ENCODE data around the gene TBRG1. TPM values are rescaled to one million over a fixed set of nuclear protein-coding genes. Genes with fewer than 3 reads are reported as not detected.

Gene TBRG1
- total and polyA plus RNA-seq, 4 donors = 13.4 to 32.4 (median 16.5) TPM

GRCh38 chr11:124648610-124649009, 25.9 kb downstream of the TBRG1 start:
- WGBS = 88% methylated on average over 6 of the region's 6 CpGs
- no peak for TF ChIP-seq GABPA (IDR thresholded peaks at IDR 0.05 in 1 of 2, conservative IDR thresholded peaks at IDR 0.05 in 1 of 2)
- TF ChIP-seq RAD21 (IDR thresholded peaks at IDR 0.05) = no peak
- no peak for TF ChIP-seq HNF4G (IDR thresholded peaks at IDR 0.05)
- no peak for TF ChIP-seq ATF3 (IDR thresholded peaks at IDR 0.05)
- no peak for TF ChIP-seq SP1 (IDR thresholded peaks at IDR 0.05)
- no peak for TF ChIP-seq MAX (IDR thresholded peaks at IDR 0.05)
- TF ChIP-seq RXRA (IDR thresholded peaks at IDR 0.05) = no peak
- TF ChIP-seq REST (IDR thresholded peaks at IDR 0.05) = no peak
- no peak for TF ChIP-seq FOXA1 (IDR thresholded peaks at IDR 0.05)
- no peak for TF ChIP-seq CTCF (IDR thresholded peaks at IDR 0.05; ENCODE audit: low read depth, low read length, missing input control)
- TF ChIP-seq ZBTB33 (IDR thresholded peaks at IDR 0.05) = no peak
- no peak for TF ChIP-seq EGR1 (IDR thresholded peaks at IDR 0.05; ENCODE audit: low read depth in 2 of 2)
- DNase-seq (ENCODE audit: low spot score) = no peak
- H3K9me3 ChIP-seq (ENCODE audit: control insufficient read depth in 4 of 4, low read length in 3 of 4) = no peaks in the 10 kb centered on the region
- no peak overlapping the region for H3K9ac ChIP-seq (ENCODE audit: low read depth in 1 of 2, low read length in 2 of 2)
- H3K27me3 ChIP-seq (ENCODE audit: control insufficient read depth in 4 of 4, insufficient read depth in 4 of 4, low read length in 3 of 4) = no peaks in the 10 kb centered on the region
- peaks cover 0 to 8% (median 4%) of the 10 kb centered on the region in 4 donors for H3K36me3 ChIP-seq (ENCODE audit: control insufficient read depth in 4 of 4, insufficient read depth in 3 of 4, low read depth in 1 of 4, low read length in 3 of 4)
- no peak overlapping the region for H3K4me3 ChIP-seq (ENCODE audit: low read depth in 1 of 3, low read length in 3 of 3)
- H3K27ac ChIP-seq (ENCODE audit: low read depth in 1 of 2, low read length in 2 of 2) = no peak overlapping the region
- peaks cover 3 to 7% (median 5%) of the 10 kb centered on the region in 4 donors for H3K4me1 ChIP-seq (ENCODE audit: control insufficient read depth in 4 of 4, insufficient read depth in 4 of 4, low read length in 3 of 4)

- DNase-seq (ENCODE audit: low spot score) = no peak
- H3K27me3 ChIP-seq (ENCODE audit: control insufficient read depth in 4 of 4, insufficient read depth in 4 of 4, low read length in 3 of 4) = no peaks in the 10 kb centered on the region
- H3K4me3 ChIP-seq (ENCODE audit: low read depth in 1 of 3, low read length in 3 of 3) = no peak overlapping the region
- 86% methylated on average over 16 of the region's 16 CpGs for WGBS
- H3K9me3 ChIP-seq (ENCODE audit: control insufficient read depth in 4 of 4, low read length in 3 of 4) = no peaks in the 10 kb centered on the region
- H3K36me3 ChIP-seq (ENCODE audit: control insufficient read depth in 4 of 4, insufficient read depth in 3 of 4, low read depth in 1 of 4, low read length in 3 of 4) = peaks cover 2 to 9% (median 4%) of the 10 kb centered on the region in 4 donors
- H3K4me1 ChIP-seq (ENCODE audit: control insufficient read depth in 4 of 4, insufficient read depth in 4 of 4, low read length in 3 of 4) = no peaks in the 10 kb centered on the region
- H3K9ac ChIP-seq (ENCODE audit: low read depth in 1 of 2, low read length in 2 of 2) = no peak overlapping the region
- H3K27ac ChIP-seq (ENCODE audit: low read depth in 1 of 2, low read length in 2 of 2) = no peak overlapping the region
- TF ChIP-seq TAF1 (conservative IDR thresholded peaks at IDR 0.05) (no peak), HNF4A (conservative IDR thresholded peaks at IDR 0.05) (no peak), MAX (IDR thresholded peaks at IDR 0.05) (no peak), RXRA (IDR thresholded peaks at IDR 0.05) (no peak), CTCF (IDR thresholded peaks at IDR 0.05; ENCODE audit: low read depth, low read length, missing input control) (no peak), GABPA (IDR thresholded peaks at IDR 0.05 in 1 of 2, conservative IDR thresholded peaks at IDR 0.05 in 1 of 2) (no peak), HNF4G (IDR thresholded peaks at IDR 0.05) (no peak), ZBTB33 (IDR thresholded peaks at IDR 0.05) (no peak), FOXA1 (IDR thresholded peaks at IDR 0.05) (no peak), EGR1 (IDR thresholded peaks at IDR 0.05; ENCODE audit: low read depth in 2 of 2) (no peak), ATF3 (IDR thresholded peaks at IDR 0.05) (no peak), YY1 (IDR thresholded peaks at IDR 0.05) (no peak), FOXA2 (IDR thresholded peaks at IDR 0.05) (no peak)
These were observed 34.3 kb downstream of the TBRG1 start for GRCh38 chr11:124656774-124657630.
